Measurements from ENCODE around the gene RAB5IF.
"Not testable (repeated sequence)": the region's sequence is repeated elsewhere in the genome, so short reads cannot be mapped to it uniquely, and the experiment has no call there.

Gene RAB5IF

DNA sequence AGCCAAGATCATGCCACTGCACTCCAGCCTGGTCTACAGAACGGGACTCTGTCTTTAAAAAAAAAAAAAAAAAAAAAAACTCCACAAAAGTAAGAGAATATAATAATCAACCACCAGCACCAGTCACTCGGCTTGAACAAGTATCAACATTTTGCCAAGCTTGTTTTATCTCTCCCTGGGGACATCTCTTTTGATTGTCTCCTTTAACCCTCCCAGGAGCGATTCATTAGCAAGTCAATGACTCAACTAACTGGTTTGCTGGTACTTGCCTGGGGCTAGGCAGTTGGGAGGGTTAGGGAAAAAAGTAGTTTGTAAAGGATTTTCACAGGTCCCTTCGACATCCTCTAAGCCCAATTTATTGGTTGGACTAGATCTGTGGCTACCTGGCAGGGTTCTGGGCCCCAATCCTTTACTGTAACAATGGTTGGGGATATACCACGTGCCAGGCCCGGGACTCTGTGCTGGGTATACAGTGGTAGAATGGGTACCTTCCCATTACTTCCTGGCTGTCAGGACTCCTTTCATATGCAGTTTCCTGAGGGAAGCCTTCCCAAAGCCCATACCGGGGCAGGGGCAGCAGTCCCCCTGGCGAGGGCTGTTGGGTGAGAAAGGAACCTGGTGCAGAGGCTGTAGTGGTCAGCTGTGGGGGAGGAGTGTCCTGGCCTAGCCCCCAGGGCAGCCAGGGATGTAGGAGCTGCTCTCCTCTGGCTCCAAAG lies 20.0 kb upstream of the RAB5IF start:
- no peak for DNase-seq (ENCODE audit: low read depth in 2 of 2)

DNA sequence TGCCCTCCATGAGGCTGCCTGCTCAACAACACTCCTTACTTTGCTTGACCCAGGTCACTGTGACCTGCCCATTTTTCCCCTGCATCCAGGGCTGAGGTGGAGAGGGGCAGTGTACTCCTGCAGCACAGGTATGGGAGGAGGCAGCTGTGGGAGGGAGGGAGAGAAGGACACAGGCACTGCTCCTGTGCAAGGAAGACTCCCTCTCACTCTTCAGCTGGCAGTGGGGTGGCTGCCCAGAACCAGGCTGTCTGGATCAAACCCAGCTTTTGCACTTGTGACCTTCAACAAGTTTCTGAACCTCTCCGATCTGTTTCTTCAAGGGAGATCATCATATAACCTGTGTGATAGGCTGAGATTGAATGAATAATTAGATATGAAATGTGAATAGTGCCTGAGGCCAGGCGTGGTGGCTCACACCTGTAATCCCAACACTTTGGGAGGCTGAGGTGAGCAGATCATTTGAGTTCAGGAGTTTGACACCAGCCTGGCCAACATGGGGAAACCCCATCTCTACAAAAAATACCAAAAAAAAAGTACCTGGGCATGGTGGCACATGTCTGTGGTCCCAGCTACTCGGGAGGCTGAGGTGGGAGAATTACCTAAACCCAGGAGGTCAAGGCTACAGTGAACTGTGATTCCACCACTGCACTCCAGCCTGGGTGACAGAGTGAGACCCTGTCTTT lies 18.1 kb upstream of the RAB5IF start:
- DNase-seq (ENCODE audit: low read depth in 2 of 2): no peak

- no peak for DNase-seq (ENCODE audit: low read depth in 2 of 2)
These were observed 14.3 kb upstream of the RAB5IF start for GRCh38 chr20:36591281-36591680.

GRCh38 chr20:36591854-36592641 lies 13.5 kb upstream of the RAB5IF start:
- peak; percentile 42 to 61 for DNase-seq (ENCODE audit: low read depth in 2 of 2)

- DNase-seq (ENCODE audit: low read depth in 2 of 2): no peak
These were observed 12.1 kb upstream of the RAB5IF start for GRCh38 chr20:36593347-36593929.

DNA sequence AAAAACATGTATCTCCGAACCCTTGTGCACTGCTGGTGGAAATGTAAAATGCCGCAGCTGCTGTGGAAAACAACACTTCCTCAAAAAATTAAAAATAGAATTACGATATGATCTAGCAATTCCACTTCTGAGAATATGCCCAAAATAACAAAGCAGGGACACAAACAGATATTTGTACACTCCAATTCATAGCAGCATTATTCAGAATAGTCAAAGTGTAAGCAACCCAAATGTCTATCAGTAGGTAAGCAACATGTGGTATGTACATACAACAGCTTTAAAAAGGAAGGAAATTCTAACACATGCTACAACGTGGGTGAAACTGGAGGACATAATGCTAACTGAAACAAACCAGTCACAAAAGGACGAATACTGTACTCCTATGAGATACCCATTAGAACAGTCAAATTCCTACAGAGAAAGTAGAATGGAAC lies 5.7 kb upstream of the RAB5IF start:
- no peak for DNase-seq (ENCODE audit: low read depth in 2 of 2)

GRCh38 chr20:36601540-36601939 lies 4.0 kb upstream of the RAB5IF start:
- DNase-seq (ENCODE audit: low read depth in 2 of 2): no peak

DNA sequence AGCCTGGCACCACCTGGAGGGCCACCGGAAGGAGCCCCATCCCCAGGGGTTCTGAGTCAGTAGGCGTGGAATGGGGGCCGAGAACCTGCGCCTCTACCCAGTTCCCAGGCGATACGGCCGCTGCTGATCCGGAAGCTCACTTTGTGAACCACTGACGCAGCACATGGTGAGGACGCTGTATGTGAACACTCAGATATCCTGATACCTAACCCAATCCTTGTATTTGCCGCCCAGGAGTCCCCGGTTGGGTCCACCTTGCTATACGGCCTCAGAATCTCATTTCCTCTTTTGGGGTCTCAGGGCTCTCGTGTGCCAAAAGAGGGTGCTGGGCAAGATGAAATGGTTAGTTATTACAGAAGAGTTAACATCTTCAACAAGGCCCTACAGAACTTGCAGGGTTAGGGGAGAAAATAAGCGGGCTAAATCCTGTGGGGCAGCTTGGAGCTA lies 604 bp upstream of the RAB5IF start:
- no peak for DNase-seq (ENCODE audit: low read depth in 2 of 2)

DNA sequence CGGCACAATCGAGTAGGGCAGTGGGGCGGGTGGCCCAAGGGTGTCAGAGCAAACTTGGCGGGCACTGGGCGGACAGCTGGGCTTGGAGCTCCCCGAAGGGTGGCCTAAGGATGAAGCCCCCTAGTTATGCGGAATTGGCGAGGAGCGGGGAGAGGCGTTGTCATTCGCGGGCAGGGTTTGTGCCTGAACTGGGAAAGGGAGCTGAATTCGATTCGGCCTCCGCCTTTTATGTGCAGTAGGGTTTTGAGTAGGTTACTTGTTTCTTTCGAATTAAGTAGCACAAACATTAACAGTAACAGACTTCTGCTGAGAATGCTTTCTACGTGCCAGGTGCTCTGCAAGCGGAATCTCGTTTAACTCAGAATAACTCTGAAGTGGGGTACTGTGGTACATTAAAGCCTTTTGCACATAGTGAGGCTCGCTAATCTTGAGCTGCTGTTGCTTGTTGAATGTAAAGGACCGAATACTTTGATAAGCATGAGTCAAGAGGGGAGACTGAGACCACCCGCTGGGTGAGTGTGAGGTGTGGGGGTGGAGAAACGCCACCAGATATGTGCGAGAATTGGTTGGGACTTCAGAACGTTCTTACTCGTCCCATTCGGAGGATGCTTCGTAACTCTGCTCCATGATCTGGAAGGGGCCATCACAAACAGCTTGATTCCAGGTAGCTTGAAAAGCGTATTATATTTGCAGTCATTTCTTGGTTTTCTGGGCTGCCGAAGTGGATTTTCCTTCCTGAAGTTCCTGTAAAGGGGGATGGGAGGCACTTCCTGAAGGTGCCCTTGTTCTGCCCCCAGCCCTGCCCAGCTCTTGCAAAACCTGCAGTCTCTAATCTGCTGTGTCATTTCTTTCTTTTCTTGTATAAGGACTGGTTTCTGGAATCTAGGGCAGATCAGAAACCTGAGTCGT lies 833 bp downstream of the RAB5IF start:
- no peak for DNase-seq (ENCODE audit: low read depth in 2 of 2)

- no peak for DNase-seq (ENCODE audit: low read depth in 2 of 2)
These were observed 2.2 kb downstream of the RAB5IF start for GRCh38 chr20:36607586-36608387.

GRCh38 chr20:36608388-36608728 lies 2.8 kb downstream of the RAB5IF start:
- DNase-seq (ENCODE audit: low read depth in 2 of 2): not testable (repeated sequence)

DNA sequence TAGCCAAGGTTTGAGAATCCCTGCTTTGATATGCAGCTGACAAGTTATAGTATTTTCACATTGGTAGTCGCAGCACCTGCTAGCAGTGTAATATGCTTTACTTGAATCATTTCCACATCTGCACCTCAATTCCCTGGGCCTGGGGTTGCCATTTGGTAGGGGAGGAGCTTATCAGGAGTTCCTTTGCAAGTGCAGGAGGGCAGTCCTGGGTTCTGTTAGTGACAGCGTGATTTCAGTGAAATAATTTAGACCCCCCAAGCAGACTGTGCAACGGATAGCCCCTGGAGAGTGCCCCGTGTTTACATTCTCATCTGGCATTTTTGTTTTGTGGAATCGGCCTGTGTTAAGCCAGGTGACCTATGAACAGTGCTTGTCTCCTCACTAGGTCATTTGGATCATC lies 6.0 kb downstream of the RAB5IF start:
- DNase-seq (ENCODE audit: low read depth in 2 of 2): no peak

GRCh38 chr20:36613974-36614373 lies 8.4 kb downstream of the RAB5IF start:
- no peak for DNase-seq (ENCODE audit: low read depth in 2 of 2)

GRCh38 chr20:36614781-36615557 lies 9.4 kb downstream of the RAB5IF start:
- no peak for DNase-seq (ENCODE audit: low read depth in 2 of 2)

DNA sequence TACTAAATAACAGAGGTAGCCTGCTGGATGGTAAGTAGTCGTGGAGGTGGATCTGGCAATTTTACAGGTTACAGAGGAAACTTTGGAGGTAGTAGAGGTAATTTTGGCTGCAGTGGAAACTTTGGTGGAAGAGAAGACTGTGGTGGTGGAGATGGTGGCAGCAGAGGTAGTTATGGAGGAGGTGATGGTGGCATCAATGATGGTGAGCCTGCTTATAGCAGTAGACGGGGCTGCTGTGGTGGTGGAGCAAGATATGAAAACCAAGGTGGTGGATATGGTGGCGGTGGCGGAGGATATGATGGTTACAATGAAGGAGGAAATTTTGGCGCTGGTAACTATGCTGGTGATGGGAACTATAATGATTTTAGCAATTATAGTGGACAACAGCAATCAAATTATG lies 15.3 kb downstream of the RAB5IF start:
- no peak for DNase-seq (ENCODE audit: low read depth in 2 of 2)

- DNase-seq (ENCODE audit: low read depth in 2 of 2): no peak
These were observed 17.9 kb downstream of the RAB5IF start for GRCh38 chr20:36623444-36623843.

DNA sequence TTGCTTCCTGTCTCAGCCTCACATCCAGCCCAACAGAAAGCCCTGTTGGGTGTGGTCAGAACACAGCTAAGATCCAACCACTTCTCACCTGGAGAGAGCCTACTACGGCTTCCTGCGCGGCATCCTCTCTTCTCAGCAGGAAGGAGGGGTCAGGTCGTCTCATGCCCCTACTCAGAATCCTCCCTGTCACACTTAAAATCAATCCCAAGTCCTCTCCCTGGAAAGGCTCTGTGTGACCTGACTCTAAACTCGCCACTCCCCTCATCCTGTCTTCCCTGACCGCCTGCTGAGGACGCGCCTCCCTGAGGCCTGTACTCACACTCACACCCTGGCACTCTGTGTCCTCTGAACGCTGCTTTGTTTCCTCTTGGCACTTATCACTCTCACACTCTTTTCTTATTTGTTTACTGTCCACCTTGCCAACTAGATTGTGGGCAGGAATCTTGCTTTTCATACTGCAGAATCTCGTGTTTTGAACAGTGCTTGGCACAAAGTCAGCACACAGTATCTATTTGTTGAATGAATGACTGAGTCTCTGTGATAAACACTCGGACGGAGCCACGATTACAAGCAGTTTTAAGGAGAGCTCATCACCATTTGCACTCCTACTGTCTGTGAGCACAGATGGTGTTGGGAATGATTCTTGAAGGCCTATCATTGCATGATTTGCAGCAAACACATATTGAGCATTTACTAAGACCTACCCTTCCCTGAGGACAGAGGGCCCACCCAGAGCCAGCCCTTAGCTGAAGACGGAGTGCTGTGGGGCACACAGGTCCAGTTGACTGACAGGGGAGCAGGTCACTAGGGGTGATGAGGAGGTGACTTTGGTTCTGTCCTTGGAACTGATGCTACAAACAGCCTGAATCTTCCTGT lies 18.7 kb downstream of the RAB5IF start:
- DNase-seq (ENCODE audit: low read depth in 2 of 2): no peak

GRCh38 chr20:36624944-36625324 lies 19.4 kb downstream of the RAB5IF start:
- no peak for DNase-seq (ENCODE audit: low read depth in 2 of 2)

DNA sequence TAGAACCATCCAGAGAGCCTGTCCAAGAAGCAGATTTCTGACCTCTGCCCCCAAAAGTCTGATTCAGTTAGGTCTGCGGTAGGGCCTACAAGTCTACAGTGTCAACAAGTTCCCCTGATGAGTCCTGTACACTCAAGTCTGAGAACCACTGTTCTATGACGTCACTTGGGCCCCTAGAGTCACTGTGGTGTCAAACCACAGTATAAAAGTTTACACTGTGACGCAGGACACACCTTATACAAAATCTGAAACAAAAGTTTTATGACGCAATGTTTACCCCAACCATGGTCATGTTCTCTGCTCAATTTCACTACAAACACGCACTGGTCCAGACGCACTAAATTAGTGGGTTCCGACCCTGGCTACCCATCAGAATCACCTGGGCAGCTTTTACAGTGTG lies 22.5 kb downstream of the RAB5IF start:
- DNase-seq (ENCODE audit: low read depth in 2 of 2): no peak
